ENCODE measurements around the gene SLC7A5. TPM values are rescaled to one million over a fixed set of nuclear protein-coding genes. Genes with fewer than 3 reads are reported as not detected.
A peak's percentile ranks its signal among the peaks of the same experiment; 100 is the strongest.
"Not testable (repeated sequence)": the region's sequence is repeated elsewhere in the genome, so short reads cannot be mapped to it uniquely, and the experiment has no call there.

The SLC7A5 gene
- total RNA-seq, 1 donor from 2014 or later, result 7.6 TPM

- H3K4me3 ChIP-seq, result no peak overlapping the region
- no peaks in the 10 kb centered on the region for H3K4me1 ChIP-seq
- H3K27me3 ChIP-seq, result no peaks in the 10 kb centered on the region
- DNase-seq (ENCODE audit: low spot score in 2 of 2), result no peak
- no peak overlapping the region for H3K27ac ChIP-seq
- H3K9me3 ChIP-seq, result no peaks in the 10 kb centered on the region
- intact Hi-C loops (cut with DNase I), result no loop called here
- no peaks in the 10 kb centered on the region for H3K36me3 ChIP-seq
- TF ChIP-seq CTCF (IDR thresholded peaks at IDR 0.05), result no peak
Observed at GRCh38 chr16:87860553-87861299, 8.6 kb downstream of the SLC7A5 start.

DNA sequence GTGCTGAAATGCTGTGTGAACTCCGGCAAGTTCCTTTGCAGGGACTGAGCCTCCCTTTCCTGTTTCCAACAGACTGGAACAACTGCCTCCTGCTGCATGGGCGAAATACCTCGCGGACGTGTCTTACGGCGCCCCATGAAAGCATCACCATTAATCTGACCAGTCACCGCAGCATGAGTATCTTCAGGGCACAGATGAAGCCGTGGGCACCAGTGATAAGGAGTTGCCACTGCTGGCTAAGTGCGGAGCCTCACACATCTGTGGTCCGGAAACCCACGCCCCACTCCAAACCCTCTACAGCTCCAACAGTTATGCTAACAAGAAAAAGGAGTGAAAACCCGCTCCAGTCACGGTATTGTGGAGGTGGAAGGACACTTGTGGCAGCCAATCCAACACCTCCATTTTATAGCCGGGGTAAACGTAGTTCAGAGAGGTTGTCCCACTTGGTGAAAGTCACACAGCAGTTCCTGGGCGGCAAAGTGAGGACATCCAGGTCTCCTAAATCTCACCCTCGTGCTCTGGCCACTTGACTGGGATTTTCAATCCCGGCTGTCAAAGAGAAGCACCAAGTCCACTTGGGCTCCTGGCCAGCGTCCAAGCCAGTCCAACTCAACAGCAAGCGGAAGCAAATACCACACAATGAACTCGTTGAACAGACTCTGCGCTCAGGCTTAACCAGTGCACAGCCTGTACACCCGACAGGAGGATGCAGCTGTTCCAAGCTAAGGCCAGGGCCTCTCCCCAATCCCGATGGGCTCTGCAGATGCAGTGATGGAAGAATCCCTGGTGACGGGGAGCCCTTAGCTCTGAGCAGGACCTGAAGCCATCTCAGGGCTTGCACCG, 10.9 kb downstream of the SLC7A5 start:
- H3K27ac ChIP-seq; H3K4me1 ChIP-seq; H3K4me3 ChIP-seq; DNase-seq (ENCODE audit: low spot score in 2 of 2); H3K27me3 ChIP-seq; intact Hi-C loops (cut with DNase I); H3K36me3 ChIP-seq; H3K9me3 ChIP-seq: not testable (repeated sequence)

DNA sequence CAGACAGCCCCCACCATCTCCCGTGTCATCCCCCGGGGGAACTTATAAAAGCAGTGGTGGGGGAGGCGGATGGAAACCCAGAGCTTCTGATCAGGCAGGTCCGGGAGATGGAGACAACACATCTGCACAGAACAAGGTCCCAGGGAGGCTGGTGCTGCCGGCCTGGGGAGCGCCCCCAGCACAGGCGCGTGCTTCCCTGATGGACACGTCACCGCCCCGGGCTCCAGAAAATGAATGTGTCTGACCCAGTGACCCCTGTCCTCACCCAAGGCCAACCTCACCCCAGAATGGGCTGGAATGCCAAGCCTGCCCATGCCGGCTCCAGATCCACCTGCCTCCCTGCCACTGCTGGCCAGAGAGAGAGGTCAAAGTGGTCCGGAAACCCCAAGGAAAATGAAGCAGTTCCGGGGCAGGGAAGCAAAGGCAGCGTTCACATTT, 12.5 kb downstream of the SLC7A5 start:
- intact Hi-C loops (cut with DNase I), result no loop called here
- no peak for TF ChIP-seq CTCF (IDR thresholded peaks at IDR 0.05)
- Histone ChIP-seq H3K27me3 (no peaks in the 10 kb centered on the region), H3K36me3 (no peaks in the 10 kb centered on the region), H3K4me1 (peaks cover 9 to 18% of the 10 kb centered on the region in 2 donors), H3K27ac (peak overlapping the region; percentile 73 to 78), H3K9me3 (no peaks in the 10 kb centered on the region), H3K4me3 (no peak overlapping the region)
- DNase-seq (ENCODE audit: low spot score in 2 of 2), result no peak

DNA sequence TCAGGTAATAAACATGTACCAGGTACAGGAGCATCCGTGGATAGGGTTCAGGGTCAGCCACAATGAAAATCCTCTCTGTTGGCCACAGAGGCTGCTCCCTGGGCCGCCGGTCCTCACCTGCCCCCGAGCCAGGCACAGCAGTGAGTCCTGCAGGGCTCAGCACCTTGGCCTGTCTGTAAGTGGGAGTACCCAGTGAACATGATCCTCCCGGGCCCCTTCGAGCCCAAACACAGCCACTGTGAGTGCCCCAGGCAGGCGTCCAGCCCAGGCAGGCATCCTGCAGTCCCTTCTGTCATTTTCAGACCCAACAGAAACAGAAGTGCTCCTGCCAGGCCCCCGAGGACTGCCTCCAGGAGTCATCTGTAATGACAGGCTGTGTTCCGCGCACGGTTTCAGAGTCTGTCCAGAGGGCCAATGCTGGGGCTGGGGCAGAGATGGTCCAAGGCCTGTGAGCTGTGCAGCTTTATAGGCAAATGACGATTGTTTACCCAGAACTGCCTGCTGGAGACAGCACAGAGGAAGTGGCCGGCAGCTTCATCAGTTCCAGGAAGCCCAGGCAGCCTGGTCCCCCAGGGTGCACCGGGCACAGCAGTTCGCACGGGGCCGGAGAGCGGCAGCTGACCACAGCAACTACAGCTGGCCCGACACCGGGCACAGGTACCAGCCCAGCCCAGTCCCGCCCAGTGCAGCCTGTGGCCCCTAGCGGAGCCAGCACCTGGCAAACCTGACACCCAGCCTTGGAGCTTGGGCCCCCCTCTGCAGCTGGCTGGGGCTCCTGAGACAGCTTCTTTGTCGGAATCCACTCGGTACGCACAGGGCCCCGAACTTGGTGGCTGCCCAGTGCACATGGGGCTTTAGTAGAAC, 13.2 kb downstream of the SLC7A5 start:
- peaks cover 0 to under 1% of the 10 kb centered on the region in 2 donors for H3K36me3 ChIP-seq
- H3K27ac ChIP-seq, result peak overlapping the region; percentile 73 to 78
- H3K4me3 ChIP-seq, result no peak overlapping the region
- no peaks in the 10 kb centered on the region for H3K9me3 ChIP-seq
- H3K4me1 ChIP-seq, result peaks cover 9 to 18% of the 10 kb centered on the region in 2 donors
- no peak for TF ChIP-seq CTCF (IDR thresholded peaks at IDR 0.05)
- DNase-seq (ENCODE audit: low spot score in 2 of 2), result peak in 1 of 2 donors; percentile 80
- intact Hi-C loops (cut with DNase I), result no loop called here
- H3K27me3 ChIP-seq, result no peaks in the 10 kb centered on the region

DNA sequence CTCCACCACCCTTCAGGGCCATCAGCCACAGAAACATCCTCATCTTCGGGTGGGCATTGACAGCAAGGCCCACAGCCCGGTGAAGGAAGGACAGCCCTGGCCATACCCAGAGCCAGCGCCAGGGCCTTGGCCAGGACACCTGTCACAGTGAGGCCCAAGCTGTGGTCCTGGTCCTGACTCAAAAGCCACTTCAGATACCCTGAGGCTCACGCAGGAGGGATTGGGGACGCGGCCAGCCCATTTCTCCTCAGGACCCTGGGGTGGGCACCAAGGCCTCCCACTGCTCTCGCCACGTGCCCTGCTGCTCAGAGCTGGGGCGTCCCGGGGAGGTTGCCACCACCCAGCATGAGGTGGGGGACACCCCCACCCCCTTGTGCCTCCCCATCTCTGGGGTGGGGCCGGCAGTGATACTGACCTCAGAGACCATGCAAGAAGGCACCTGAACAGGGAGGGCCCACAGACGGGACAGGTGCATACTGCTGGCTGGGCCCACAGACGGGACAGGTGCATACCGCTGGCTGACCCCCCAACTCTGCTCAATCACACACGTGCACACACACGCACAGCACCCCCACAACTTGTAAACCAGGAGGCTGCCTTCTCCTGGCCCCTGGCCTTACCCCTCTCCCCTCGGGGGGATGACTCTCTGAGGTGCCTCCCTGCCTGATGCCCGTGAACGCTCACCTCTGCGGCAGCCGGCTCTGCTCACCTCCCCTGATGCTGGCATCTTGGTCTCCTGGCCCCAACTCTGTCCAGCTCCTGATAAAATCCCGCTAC, 14.2 kb downstream of the SLC7A5 start:
- H3K27me3 ChIP-seq, result no peaks in the 10 kb centered on the region
- peak overlapping the region; percentile 73 to 78 for H3K27ac ChIP-seq
- H3K4me3 ChIP-seq, result no peak overlapping the region
- TF ChIP-seq CTCF (IDR thresholded peaks at IDR 0.05), result no peak
- no peaks in the 10 kb centered on the region for H3K9me3 ChIP-seq
- no peak for DNase-seq (ENCODE audit: low spot score in 2 of 2)
- H3K4me1 ChIP-seq, result peaks cover 9 to 20% of the 10 kb centered on the region in 2 donors
- intact Hi-C loops (cut with DNase I), result no loop called here
- H3K36me3 ChIP-seq, result peaks cover 0 to 3% of the 10 kb centered on the region in 2 donors
